GM21576 (cell line): ENCODE measurements around the gene RBM41.
"Not testable (repeated sequence)": the region's sequence is repeated elsewhere in the genome, so short reads cannot be mapped to it uniquely, and the experiment has no call there.

Source experiments
- ATAC-seq: cut with Tn5 transposase; IDR thresholded peaks from one replicate; pipeline ENCODE4 v1.9.1; 2021; ENCODE audit warnings: mild to moderate bottlenecking, moderate library complexity; ENCODE audit not compliant: unreplicated experiment

RBM41 gene

GRCh38 chrX:107118322-107119147 is at the start of gene RBM41:
TSS of gene RBM41 (minus strand) at chrX:107118822. CDS start at chrX:107118773, 49 bp downstream.
- ATAC-seq = peak; percentile 100

GRCh38 chrX:107168257-107168656 is 49.6 kb upstream of the RBM41 start:
- ATAC-seq = no peak

GRCh38 chrX:107167163-107167921 is 48.7 kb upstream of the RBM41 start:
- ATAC-seq = no peak

- ATAC-seq = not testable (repeated sequence)
These were observed 39.0 kb upstream of the RBM41 start for GRCh38 chrX:107157618-107158017.

GRCh38 chrX:107155621-107156430 is 37.2 kb upstream of the RBM41 start:
- ATAC-seq = not testable (repeated sequence)

GRCh38 chrX:107154787-107155620 is 36.4 kb upstream of the RBM41 start:
- no peak for ATAC-seq

GRCh38 chrX:107153005-107153404 is 34.4 kb upstream of the RBM41 start:
- no peak for ATAC-seq

- no peak for ATAC-seq
These were observed 28.0 kb upstream of the RBM41 start for GRCh38 chrX:107146670-107147069.

GRCh38 chrX:107135965-107136307 is 17.3 kb upstream of the RBM41 start:
- no peak for ATAC-seq

- no peak for ATAC-seq
These were observed 16.7 kb upstream of the RBM41 start for GRCh38 chrX:107135049-107135964.

- ATAC-seq = no peak
These were observed 5.1 kb upstream of the RBM41 start for GRCh38 chrX:107123750-107124149.

GRCh38 chrX:107119283-107119682 is 661 bp upstream of the RBM41 start:
- ATAC-seq = no peak

- ATAC-seq = peak; percentile 20
These were observed 665 bp downstream of the RBM41 start for GRCh38 chrX:107117993-107118321.

GRCh38 chrX:107107459-107107858 is 11.2 kb downstream of the RBM41 start:
- no peak for ATAC-seq

- ATAC-seq = no peak
These were observed 15.6 kb downstream of the RBM41 start for GRCh38 chrX:107102980-107103379.

GRCh38 chrX:107076158-107076557 is 42.5 kb downstream of the RBM41 start:
- no peak for ATAC-seq

- ATAC-seq = not testable (repeated sequence)
These were observed 60.9 kb downstream of the RBM41 start for GRCh38 chrX:107057731-107058130.

GRCh38 chrX:107054978-107055377 is 63.6 kb downstream of the RBM41 start:
- no peak for ATAC-seq

GRCh38 chrX:107050195-107050709 is 68.4 kb downstream of the RBM41 start:
- ATAC-seq = no peak
